ENCODE data around the gene ANO3.

The ANO3 gene

DNA sequence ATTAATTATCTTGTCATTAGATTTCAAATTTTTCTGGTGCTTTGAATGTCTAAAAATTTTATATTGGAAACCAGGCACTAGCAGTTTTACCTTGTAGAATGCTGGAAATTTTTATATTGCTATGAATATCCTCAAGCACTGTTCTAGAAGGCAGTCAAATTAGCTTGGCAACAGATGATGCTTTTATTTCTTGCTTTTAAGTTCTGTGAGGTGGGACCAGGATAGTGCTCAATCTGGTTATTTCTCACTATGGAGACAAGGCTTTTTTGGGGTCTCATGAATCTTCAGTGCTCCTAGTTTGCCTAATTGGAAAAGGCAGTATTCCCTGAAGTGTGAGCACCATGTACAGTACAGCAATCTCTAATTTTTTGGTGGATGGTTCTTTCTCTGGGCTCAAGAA is 27.1 kb downstream of the ANO3 start:
- DNase-seq, result no peak

GRCh38 chr11:26365284-26365683 is 33.4 kb downstream of the ANO3 start:
- DNase-seq, result no peak

GRCh38 chr11:26377619-26378018 is 45.7 kb downstream of the ANO3 start:
- DNase-seq, result no peak

DNA sequence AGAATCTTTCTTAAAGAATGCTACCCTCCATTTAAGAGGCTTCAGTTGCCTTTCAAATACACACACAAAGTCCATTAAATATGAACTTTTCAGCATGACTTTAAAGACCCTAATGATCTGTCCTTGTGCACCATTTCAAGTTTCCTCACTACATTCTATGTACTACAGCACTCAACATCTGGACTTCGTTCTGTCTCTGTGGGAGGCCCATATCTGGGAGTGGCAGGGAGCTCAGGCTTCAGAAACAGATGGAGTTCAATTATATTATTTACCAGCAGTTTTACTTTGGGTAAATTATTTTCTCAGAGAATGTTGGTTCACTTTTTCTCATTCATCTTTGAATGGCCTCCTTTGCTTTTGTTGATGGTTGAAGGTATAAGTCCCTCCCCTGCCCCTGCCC is 67.4 kb downstream of the ANO3 start:
- no peak for DNase-seq

- DNase-seq, result no peak
These were observed 78.9 kb downstream of the ANO3 start for GRCh38 chr11:26410706-26411366.

DNA sequence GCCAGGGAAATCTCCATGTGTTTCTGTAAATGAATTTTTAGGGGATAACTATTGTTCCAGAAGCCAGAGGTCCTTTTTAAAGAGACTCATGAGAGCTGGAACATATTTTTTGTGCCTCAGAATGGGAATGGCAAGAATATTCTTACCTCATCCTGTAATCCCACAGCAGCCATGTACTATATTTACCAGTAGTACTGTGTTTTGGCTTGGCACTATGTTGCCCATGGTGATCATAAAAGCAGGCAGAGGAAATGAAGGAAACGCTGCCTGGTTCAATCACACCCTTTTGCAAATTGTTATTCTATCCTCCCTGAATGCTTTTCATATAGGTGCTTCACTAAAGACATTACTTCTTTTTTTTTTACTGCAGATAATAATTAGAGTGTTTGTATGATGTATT is 81.0 kb downstream of the ANO3 start:
- no peak for DNase-seq

GRCh38 chr11:26418386-26418912 is 86.5 kb downstream of the ANO3 start:
- no peak for DNase-seq

DNA sequence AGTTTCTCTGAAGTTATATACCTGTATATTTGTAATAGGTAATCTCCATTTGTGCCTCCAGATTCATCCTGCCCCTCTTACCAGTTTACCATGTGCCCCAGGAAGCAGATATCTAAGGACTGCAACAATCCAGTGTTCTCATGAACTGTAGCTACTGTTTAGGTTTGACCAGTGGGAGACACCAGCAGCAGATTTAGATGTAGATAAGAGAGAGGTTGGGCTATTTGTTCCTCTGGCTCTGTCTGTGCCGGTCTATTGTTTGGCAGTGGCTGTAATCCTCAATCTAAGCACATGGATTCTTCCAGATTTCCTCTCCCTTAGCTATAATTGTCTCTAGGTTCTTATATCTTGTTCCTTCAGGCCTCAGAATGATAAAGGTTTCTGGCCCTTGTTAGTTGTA is 88.4 kb downstream of the ANO3 start:
- no peak for DNase-seq

DNA sequence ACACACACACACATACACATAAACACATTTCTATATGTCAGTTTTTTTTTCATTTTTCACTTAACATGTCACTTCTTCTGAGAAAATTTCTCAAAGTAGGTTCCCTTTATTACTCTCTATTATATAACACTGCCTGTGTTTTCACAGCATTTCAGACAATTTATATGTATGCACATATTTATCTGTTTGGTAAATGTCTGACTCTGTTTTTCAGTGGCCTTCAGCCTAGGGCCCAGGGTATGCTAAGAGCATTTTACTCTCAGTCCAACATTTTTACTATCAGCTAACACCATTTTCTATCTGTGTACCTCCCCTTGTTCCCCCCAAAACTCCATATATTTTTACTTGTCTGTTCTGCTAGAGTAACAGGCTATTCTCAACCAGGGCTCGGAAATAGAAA is 92.3 kb downstream of the ANO3 start:
- no peak for DNase-seq

DNA sequence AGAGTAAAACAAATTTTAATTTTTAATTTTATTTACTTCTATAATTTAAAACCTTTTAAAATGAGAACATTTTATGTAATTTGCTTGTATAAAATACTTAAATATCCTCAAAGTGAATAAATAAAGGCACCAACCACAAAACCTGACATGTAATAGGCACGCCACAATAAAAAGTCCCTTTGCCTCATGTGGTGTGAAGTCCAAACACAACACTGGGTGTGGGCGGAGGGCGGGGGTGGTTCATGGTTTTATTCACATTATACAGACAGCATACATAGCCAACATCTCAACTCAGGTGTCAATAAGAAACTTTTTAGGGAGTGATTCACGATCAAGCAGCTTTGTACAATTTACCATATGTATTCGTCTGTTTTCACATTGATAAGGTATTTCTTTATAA is 107.9 kb downstream of the ANO3 start:
- no peak for DNase-seq

GRCh38 chr11:26442131-26442530 is 110.2 kb downstream of the ANO3 start:
- no peak for DNase-seq

DNA sequence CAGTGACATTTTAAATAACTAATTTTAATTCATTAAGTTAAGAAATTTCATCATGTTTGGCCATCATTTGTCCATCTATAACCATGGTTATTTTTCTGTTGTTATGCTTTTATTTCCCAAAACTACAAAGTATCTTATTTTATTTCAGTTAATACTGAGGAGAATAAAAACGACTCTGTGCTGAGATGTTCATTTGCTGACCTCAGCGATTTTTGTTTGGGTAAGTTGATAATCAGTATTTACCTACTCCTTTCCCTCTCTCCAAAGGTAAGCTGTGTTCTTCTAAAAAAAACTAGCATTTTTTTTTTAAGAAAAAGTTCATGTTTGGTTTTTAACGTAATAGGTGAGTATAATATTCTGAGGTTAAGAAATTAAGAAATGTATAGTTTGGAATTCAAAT is 111.7 kb downstream of the ANO3 start:
- DNase-seq, result no peak

DNA sequence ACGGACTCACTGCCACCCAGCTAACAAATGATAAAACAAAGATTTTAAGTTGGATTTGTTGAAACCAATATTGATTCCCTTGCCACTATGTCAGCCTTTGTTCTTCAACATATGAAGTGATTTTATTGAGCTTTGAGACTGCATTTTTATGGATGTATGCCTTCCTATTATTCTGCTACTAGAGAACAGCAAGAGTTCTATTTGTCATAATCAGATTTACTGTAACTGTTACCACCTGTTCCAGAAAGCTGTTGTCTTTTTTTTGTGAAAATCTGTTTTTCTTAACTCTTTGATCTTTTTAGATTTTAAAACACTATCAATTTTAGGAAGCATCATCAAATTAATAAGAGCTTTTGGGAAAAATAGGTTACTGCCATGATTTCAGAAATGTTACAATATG is 125.7 kb downstream of the ANO3 start:
- no peak for DNase-seq

- DNase-seq, result no peak
These were observed 133.3 kb downstream of the ANO3 start for GRCh38 chr11:26465274-26465673.

DNA sequence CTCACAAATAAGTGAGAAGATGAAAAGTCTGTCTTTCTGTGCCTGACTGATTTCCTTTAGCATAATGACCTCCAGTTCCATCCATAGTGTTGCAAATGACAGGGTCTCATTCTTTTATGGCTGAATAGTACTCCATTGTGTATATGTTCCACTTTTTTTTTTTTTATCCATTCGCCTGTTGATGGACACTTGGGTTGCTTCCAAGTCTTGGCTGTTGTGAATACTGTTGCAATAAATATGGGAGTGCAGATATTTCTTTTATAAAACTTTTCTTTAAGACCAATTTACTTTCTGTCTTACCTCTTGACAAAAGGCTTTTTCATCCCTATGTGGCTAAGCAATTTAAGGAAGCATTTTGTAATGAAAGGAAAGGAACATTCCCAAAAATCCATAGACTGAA is 135.6 kb downstream of the ANO3 start:
- DNase-seq, result no peak

DNA sequence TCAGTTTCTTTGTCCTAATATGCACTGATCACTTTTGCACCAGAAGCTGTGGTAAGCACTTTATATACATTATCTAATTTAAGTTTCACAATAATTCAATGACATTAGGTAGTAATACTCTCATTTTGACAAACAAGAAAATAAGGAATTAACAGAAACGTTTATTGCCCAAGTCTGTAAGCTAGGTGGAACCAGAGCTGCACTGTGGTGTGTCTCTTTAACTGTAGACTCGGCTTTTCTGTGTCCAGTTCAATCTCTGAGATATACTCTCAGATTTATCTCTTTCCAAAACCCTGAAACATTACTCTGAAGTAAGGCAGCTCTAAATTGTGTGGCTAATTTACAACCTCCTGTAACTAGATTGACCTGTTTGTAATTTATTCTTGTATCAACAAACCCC is 139.1 kb downstream of the ANO3 start:
- no peak for DNase-seq

GRCh38 chr11:26473216-26474194 is 141.6 kb downstream of the ANO3 start:
- no peak for DNase-seq

- DNase-seq, result no peak
These were observed 142.5 kb downstream of the ANO3 start for GRCh38 chr11:26474401-26474800.

GRCh38 chr11:26477396-26477795 is 145.5 kb downstream of the ANO3 start:
- DNase-seq, result no peak

DNA sequence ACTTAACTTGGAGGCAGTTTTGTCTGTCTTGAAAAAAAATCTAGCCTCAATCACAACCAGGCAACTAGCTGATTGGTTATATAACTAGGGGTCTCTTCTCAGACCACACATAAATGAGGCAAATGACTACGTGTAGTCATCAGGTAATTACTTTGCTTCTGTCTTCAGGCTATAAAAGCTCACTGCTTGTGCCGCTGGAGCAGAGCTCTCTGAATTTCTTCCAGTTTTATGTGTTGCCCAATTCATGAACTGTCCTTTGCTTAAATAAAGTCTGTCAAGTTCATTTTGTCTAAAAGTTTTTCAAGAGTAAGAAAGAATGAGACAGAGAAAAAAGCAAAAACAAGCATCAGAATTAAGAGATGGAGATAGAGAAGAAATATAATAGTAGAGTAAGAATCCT is 146.8 kb downstream of the ANO3 start:
- no peak for DNase-seq

DNA sequence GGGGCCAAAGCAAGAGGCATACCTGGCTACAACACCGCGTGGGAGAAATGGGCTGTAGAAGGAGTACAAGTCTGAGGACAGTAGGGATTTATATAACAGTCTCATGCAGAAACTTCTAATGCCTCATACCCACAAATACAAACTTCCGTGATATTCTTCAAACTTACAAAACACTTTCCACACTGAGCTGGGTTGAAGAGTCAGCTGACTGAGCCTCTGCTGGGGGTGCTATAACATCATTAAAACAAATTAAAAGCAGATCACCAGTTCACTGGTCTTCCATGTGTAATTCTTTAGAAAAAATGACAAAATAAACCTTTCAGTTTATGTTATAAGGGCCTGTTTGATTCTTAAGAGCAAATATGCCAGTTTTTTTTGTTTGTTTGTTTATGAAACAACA is 148.1 kb downstream of the ANO3 start:
- DNase-seq, result no peak

DNA sequence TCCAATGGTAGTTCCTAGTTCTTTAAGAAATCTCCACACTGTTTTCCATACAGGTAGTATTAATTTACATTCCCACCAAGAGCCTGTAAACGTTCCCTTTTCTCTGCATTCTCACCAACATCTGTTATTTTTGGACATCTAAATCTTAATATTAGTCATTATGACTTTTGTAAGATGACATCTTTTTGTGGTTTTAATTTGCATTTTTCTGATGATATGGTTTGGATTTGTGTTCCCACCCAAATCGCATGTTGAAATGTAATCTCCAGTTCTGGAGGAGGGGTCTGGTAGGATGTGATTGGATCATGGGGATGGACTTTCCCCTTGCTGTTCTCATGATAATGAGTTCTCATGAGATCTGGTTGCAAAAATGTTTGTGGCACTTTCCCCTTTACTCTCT is 151.2 kb downstream of the ANO3 start:
- DNase-seq, result no peak

GRCh38 chr11:26490546-26490945 is 158.6 kb downstream of the ANO3 start:
- DNase-seq, result no peak

- no peak for DNase-seq
These were observed 161.7 kb downstream of the ANO3 start for GRCh38 chr11:26493616-26494015.
